Common myeloid progenitor, CD34-positive (primary cell): ENCODE results near the gene PCSK7.
"Not testable (repeated sequence)": the region's sequence is repeated elsewhere in the genome, so short reads cannot be mapped to it uniquely, and the experiment has no call there.

Experiments
- CTCF ChIA-PET: fragments of 350-600 bp; sonication (Branson Sonifier 250); formaldehyde crosslinking; loops from one replicate; lab custom pipeline; 2021; ENCODE audit warnings: antibody characterized with exemption; lab: Charles Lee
- POLR2A ChIA-PET: fragments of 350-600 bp; sonication (Branson Sonifier 250); formaldehyde crosslinking; loops from one replicate; lab custom pipeline; 2021; ENCODE audit warnings: antibody characterized with exemption; lab: Charles Lee
- DNase-seq, 3 donors: peaks; one replicate each; pipeline versions ENCODE4 v3.0.0 to v3.0.0-alpha.2; 2013
- H3K27ac ChIP-seq, 2 experiments: 1 replicate in 1 of 2; 2 replicates in 1 of 2; pipeline ENCODE4 v1.7.0; 2013; ENCODE audit warnings: inconsistent platforms in 2 of 2, low read length in 2 of 2, mild to moderate bottlenecking in 2 of 2, low read depth in 1 of 2, moderate library complexity in 1 of 2; ENCODE audit not compliant: severe bottlenecking in 2 of 2, insufficient read depth in 1 of 2, poor library complexity in 1 of 2
- H3K27me3 ChIP-seq, 5 experiments: replicated peaks in 2 of 5; 1 replicate in 3 of 5; 2 replicates in 2 of 5; pipeline versions ENCODE4 v1.6.1 to v1.7.0; 2013; ENCODE audit warnings: low read length in 4 of 5, mild to moderate bottlenecking in 2 of 5, moderate library complexity in 2 of 5, inconsistent platforms in 1 of 5; ENCODE audit not compliant: insufficient read depth in 5 of 5, control insufficient read depth in 4 of 5
- H3K36me3 ChIP-seq, 4 experiments: 1 replicate in 2 of 4; 2 replicates in 2 of 4; pipeline versions ENCODE4 v1.6.1 to v1.7.0; 2013; ENCODE audit warnings: low read length in 3 of 4, control low read depth in 1 of 4, mild to moderate bottlenecking in 1 of 4; ENCODE audit not compliant: control insufficient read depth in 4 of 4, insufficient read depth in 4 of 4
- H3K4me1 ChIP-seq, 4 experiments: 1 replicate in 3 of 4; 2 replicates in 1 of 4; pipeline versions ENCODE4 v1.6.1 to v1.7.1; 2013; ENCODE audit warnings: low read length in 3 of 4, mild to moderate bottlenecking in 3 of 4, control low read depth in 1 of 4, inconsistent platforms in 1 of 4, moderate library complexity in 1 of 4; ENCODE audit not compliant: control insufficient read depth in 4 of 4, insufficient read depth in 4 of 4; ENCODE audit errors: control extremely low read depth in 1 of 4
- H3K4me3 ChIP-seq, 7 experiments: 1 replicate in 4 of 7; 2 replicates in 3 of 7; pipeline versions ENCODE4 v1.5.1 to v1.7.0; 2013; ENCODE audit warnings: mild to moderate bottlenecking in 7 of 7, low read length in 6 of 7, moderate library complexity in 6 of 7, inconsistent platforms in 2 of 7, low read depth in 2 of 7, control low read depth in 1 of 7; ENCODE audit not compliant: insufficient read depth in 4 of 7, control insufficient read depth in 1 of 7; ENCODE audit errors: extremely low read depth in 1 of 7
- H3K9me3 ChIP-seq, 5 experiments: 1 replicate in 4 of 5; 2 replicates in 1 of 5; pipeline versions ENCODE4 v1.6.1 to v1.7.1; 2013; ENCODE audit warnings: low read length in 4 of 5, mild to moderate bottlenecking in 2 of 5, inconsistent platforms in 1 of 5, low read depth in 1 of 5, moderate library complexity in 1 of 5; ENCODE audit not compliant: control insufficient read depth in 4 of 5, insufficient read depth in 2 of 5; ENCODE audit errors: control extremely low read depth in 1 of 5
- WGBS: methylation state at CpG from one replicate; pipeline ENCODE4 v1.1.5; 2013; ENCODE audit not compliant: insufficient coverage; 5-methylcytosine and 5-hydroxymethylcytosine counted together

PCSK7 gene

GRCh38 chr11:117271208-117271607 lies 39.3 kb upstream of the PCSK7 start:
- no peak overlapping the region for H3K27ac ChIP-seq
- no peaks in the 10 kb centered on the region for H3K27me3 ChIP-seq
- DNase-seq: no peak
- peaks cover 0 to 6% (median 0%) of the 10 kb centered on the region in 4 experiments for H3K4me1 ChIP-seq
- ChIA-PET POLR2A (no interaction called here), CTCF (interaction anchor here (0.5 to 1.1 kb wide), 2 partner anchors 18 to 169 kb away, joined by 3 read pairs; no protein-coding TSS in a partner anchor)
- peaks cover 0 to 2% (median 0%) of the 10 kb centered on the region in 5 experiments for H3K9me3 ChIP-seq
- 94% methylated on average over 2 of the region's 4 CpGs for WGBS
- H3K4me3 ChIP-seq: no peak overlapping the region
- H3K36me3 ChIP-seq: peaks cover 0 to 18% (median 8%) of the 10 kb centered on the region in 4 experiments

DNA sequence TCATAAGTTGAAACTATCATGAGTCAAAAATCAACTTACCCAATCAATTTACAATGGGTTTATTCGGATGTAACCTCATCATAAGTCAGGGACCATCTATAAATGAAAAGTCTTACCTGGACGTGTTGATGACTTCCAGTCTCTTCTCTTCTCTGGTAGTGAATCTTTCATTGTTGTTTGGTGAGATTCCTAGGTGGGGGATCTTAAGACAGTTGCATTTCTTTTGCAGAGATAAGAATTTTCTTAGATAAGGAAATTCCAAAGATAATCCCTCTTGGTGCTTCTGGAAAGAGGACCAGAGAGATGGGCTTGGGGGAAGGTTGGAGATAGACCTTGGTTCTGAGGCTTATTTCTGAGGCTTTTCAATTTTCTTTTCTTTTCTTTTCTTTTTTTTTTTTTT lies 38.0 kb upstream of the PCSK7 start:
- no peak for DNase-seq
- H3K36me3 ChIP-seq: peaks cover 0 to 20% (median 5%) of the 10 kb centered on the region in 4 experiments
- WGBS: no CpG with 5 or more reads among the region's 2 CpGs
- H3K27ac ChIP-seq: no peak overlapping the region
- peaks cover 0 to 2% (median 0%) of the 10 kb centered on the region in 5 experiments for H3K9me3 ChIP-seq
- H3K27me3 ChIP-seq: no peaks in the 10 kb centered on the region
- ChIA-PET CTCF (no interaction called here), POLR2A (no interaction called here)
- H3K4me1 ChIP-seq: peaks cover 0 to 6% (median 0%) of the 10 kb centered on the region in 4 experiments
- no peak overlapping the region for H3K4me3 ChIP-seq

GRCh38 chr11:117265745-117266144 lies 33.9 kb upstream of the PCSK7 start:
- CTCF ChIA-PET: no interaction called here
- no peaks in the 10 kb centered on the region for H3K4me1 ChIP-seq
- POLR2A ChIA-PET: no interaction called here
- WGBS: no CpG with 5 or more reads among the region's 2 CpGs
- no peak overlapping the region for H3K27ac ChIP-seq
- no peak for DNase-seq
- H3K4me3 ChIP-seq: no peak overlapping the region
- H3K27me3 ChIP-seq: no peaks in the 10 kb centered on the region
- peaks cover 0 to 22% (median 7%) of the 10 kb centered on the region in 4 experiments for H3K36me3 ChIP-seq
- H3K9me3 ChIP-seq: no peaks in the 10 kb centered on the region

GRCh38 chr11:117264624-117265323 lies 32.9 kb upstream of the PCSK7 start:
- H3K27me3 ChIP-seq, H3K27ac ChIP-seq, DNase-seq, H3K4me3 ChIP-seq, H3K9me3 ChIP-seq, POLR2A ChIA-PET, H3K4me1 ChIP-seq, CTCF ChIA-PET: not testable (repeated sequence)
- WGBS: 100% methylated on average over 3 of the region's 7 CpGs
- peaks cover 3 to 29% (median 9%) of the 10 kb centered on the region in 4 experiments for H3K36me3 ChIP-seq

DNA sequence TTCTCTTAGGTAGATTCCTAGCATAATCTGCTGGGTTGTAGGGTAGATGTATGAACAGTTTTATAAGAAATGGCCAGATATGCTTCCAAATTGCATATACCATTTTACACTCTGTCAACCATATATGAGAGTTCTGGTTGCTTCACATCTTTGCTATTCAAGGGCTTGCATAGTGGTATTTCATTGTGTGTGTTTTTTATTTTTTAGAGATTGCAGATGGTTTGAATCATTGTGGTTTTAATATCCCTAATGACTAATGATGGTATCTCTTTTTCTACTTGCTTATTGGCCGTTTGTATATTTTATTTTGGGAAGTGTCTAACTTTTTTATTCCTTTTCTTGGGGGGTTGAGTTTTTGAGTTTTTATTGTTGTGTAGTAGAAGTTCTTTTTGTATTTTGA lies 27.5 kb upstream of the PCSK7 start:
- CTCF ChIA-PET: interaction anchor here (0.6 kb wide), 1 partner anchor 24 kb away, joined by 4 read pairs; no protein-coding TSS in a partner anchor
- H3K27me3 ChIP-seq: no peaks in the 10 kb centered on the region
- no peaks in the 10 kb centered on the region for H3K9me3 ChIP-seq
- POLR2A ChIA-PET: no interaction called here
- peaks cover 3 to 38% (median 12%) of the 10 kb centered on the region in 4 experiments for H3K36me3 ChIP-seq
- no peaks in the 10 kb centered on the region for H3K4me1 ChIP-seq
- no peak overlapping the region for H3K4me3 ChIP-seq
- H3K27ac ChIP-seq: no peak overlapping the region
- WGBS: no CpG with 5 or more reads among the region's 1 CpG
- DNase-seq: no peak

DNA sequence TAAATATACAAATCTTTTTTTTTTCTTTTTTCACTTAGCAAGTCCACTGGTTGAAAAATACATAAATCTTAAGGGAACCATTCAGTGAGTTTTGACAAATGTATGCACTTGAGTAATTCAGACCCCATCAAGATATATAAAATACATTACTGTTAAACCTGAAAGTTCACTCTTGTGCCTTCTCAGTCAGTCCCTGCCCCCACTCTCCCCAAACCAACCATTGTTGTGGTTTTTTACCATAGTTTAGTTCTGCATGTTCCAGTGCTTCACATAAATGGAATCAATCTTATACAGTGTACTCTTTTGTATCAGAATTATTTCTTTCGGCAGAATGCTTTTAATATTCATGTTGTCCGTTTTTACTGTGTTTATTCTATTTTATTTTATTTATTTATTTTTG lies 26.7 kb upstream of the PCSK7 start:
- no peak for DNase-seq
- ChIA-PET POLR2A (no interaction called here), CTCF (no interaction called here)
- H3K4me1 ChIP-seq: no peaks in the 10 kb centered on the region
- H3K27ac ChIP-seq: no peak overlapping the region
- no peaks in the 10 kb centered on the region for H3K27me3 ChIP-seq
- H3K4me3 ChIP-seq: no peak overlapping the region
- no CpG with 5 or more reads among the region's 2 CpGs for WGBS
- H3K9me3 ChIP-seq: no peaks in the 10 kb centered on the region
- H3K36me3 ChIP-seq: peaks cover 4 to 42% (median 9%) of the 10 kb centered on the region in 4 experiments

DNA sequence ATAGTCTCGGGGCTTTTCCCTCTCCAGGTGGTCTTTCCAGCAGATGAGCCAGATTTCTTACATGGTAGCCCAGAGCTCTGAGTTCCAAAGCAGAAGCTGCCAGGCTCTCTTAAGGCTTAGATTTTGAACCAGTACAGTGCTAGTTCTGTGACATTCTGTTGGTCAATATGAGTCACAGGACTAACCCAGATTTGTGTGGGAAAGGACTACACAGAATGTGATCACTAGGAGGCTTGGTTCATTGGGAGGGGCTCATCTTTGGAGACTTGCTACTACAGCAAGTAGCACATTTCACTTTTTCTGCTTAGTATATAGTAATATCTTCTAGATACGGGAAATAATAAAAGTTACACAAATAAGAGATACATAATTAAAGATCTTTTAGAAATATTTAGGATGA lies 24.7 kb upstream of the PCSK7 start:
- H3K27ac ChIP-seq: no peak overlapping the region
- 100% methylated on average over 1 of the region's 2 CpGs for WGBS
- H3K4me1 ChIP-seq: no peaks in the 10 kb centered on the region
- ChIA-PET CTCF (no interaction called here), POLR2A (no interaction called here)
- no peaks in the 10 kb centered on the region for H3K9me3 ChIP-seq
- no peak for DNase-seq
- no peaks in the 10 kb centered on the region for H3K27me3 ChIP-seq
- no peak overlapping the region for H3K4me3 ChIP-seq
- H3K36me3 ChIP-seq: peaks cover 7 to 41% (median 11%) of the 10 kb centered on the region in 4 experiments
